A549 (cell line): Measurements from ENCODE around the gene P2RX3. TPM values are rescaled to one million over a fixed set of nuclear protein-coding genes. Genes with fewer than 3 reads are reported as not detected.

Source experiments
- ATAC-seq, 2 experiments: fragments of 200-7000 bp in 1 of 2; fragments of >200 bp in 1 of 2; cut with Nextera tagmentation in 1 of 2; cut with Tn5 transposase in 1 of 2; 3 replicates each; pipeline versions ENCODE4 v1.8.0 to v1.9.1; 2018 to 2020; ENCODE audit warnings: mild to moderate bottlenecking in 1 of 2, moderate library complexity in 1 of 2
- CTCF ChIA-PET: fragments of 300-600 bp; sonication (Branson Sonifier 250); formaldehyde crosslinking; extraction: SDS; loops from one replicate; lab custom pipeline; 2021; ENCODE audit warnings: antibody characterized with exemption, inconsistent platforms; lab: Yijun Ruan, JAX
- POLR2A ChIA-PET: fragments of 350-600 bp; formaldehyde crosslinking; extraction: SDS; loops from one replicate; lab custom pipeline; 2021; ENCODE audit warnings: antibody characterized with exemption, inconsistent platforms; lab: Yijun Ruan, JAX
- DNase-seq, 2 experiments: peaks; one replicate each; pipeline versions ENCODE4 v3.0.0 to v3.0.0-alpha.2; 2011 to 2016; ENCODE audit warnings: low read depth in 1 of 2, low spot score in 1 of 2
- FAIRE-seq: peaks from 2 replicates; lab custom pipeline; 2011; peaks lifted over from hg19 to GRCh38; lab: Jason Lieb, UNC
- H3K27ac ChIP-seq, 2 experiments: fragments of >200 bp; sonication (Bioruptor Twin); formaldehyde crosslinking; 3 replicates each; pipeline ENCODE4 v1.5.1; 2016 to 2017
- H3K4me1 ChIP-seq: fragments of >200 bp; sonication (Bioruptor Twin); formaldehyde crosslinking; 3 replicates; pipeline ENCODE4 v1.6.1; 2016
- H3K4me2 ChIP-seq: fragments of >200 bp; sonication (Bioruptor Twin); formaldehyde crosslinking; 3 replicates; pipeline ENCODE4 v1.6.1; 2016
- H3K4me3 ChIP-seq: fragments of >200 bp; sonication (Bioruptor Twin); formaldehyde crosslinking; 3 replicates; pipeline ENCODE4 v1.5.1; 2016
- H3K9me3 ChIP-seq: fragments of >200 bp; sonication (Bioruptor Twin); formaldehyde crosslinking; 3 replicates; pipeline ENCODE4 v1.6.1; 2016
- ATOH8 ChIP-seq: fragments of 250-450 bp; sonication (Bioruptor Pico); IDR thresholded peaks from 2 replicates; pipeline ENCODE4 v1.5.0; 2020; ENCODE audit warnings: low read depth, mild to moderate bottlenecking, moderate library complexity
- BHLHE40 ChIP-seq: IDR thresholded peaks from 2 replicates; pipeline ENCODE4 v1.6.1; 2012; ENCODE audit warnings: low read depth, low read length, inconsistent platforms
- CBX2 ChIP-seq: fragments of 200-600 bp; sonication (generic); IDR thresholded peaks from 2 replicates; pipeline ENCODE4 v1.6.1; 2016; ENCODE audit warnings: low read depth, mild to moderate bottlenecking, borderline replicate concordance
- CTCF ChIP-seq: fragments of >200 bp; sonication (Bioruptor Twin); formaldehyde crosslinking; IDR thresholded peaks from 3 replicates; pipeline ENCODE4 v1.5.1; 2016
- ELK1 ChIP-seq: fragments of 150-350 bp; IDR thresholded peaks from 2 replicates; pipeline ENCODE4 v1.6.1; 2014; ENCODE audit warnings: low read depth, mild to moderate bottlenecking, low read length
- EP300 ChIP-seq, 2 experiments: fragments of >200 bp; sonication (Bioruptor Twin); formaldehyde crosslinking; IDR thresholded peaks; 2 replicates in 1 of 2; 3 replicates in 1 of 2; pipeline ENCODE4 v1.6.1; 2016 to 2017
- FOSL2 ChIP-seq, 2 experiments: fragments of 450-650 bp in 1 of 2; fragments of >200 bp in 1 of 2; sonication (Bioruptor Twin) in 1 of 2; formaldehyde crosslinking; IDR thresholded peaks; 2 replicates each; pipeline versions ENCODE4 v1.5.0 to v1.6.1; 2016 to 2020; ENCODE audit warnings: mild to moderate bottlenecking in 1 of 2, moderate library complexity in 1 of 2
- FOXS1 ChIP-seq: fragments of 250-450 bp; sonication (Bioruptor Pico); IDR thresholded peaks from 2 replicates; pipeline ENCODE4 v1.5.0; 2020; ENCODE audit warnings: mild to moderate bottlenecking, moderate library complexity
- HDAC2 ChIP-seq: fragments of 200-600 bp; sonication (generic); IDR thresholded peaks from 2 replicates; pipeline ENCODE4 v1.6.1; 2016
- HES2 ChIP-seq: fragments of >200 bp; sonication (Bioruptor Twin); formaldehyde crosslinking; IDR thresholded peaks from 2 replicates; pipeline ENCODE4 v1.6.1; 2016
- HMGXB4 ChIP-seq: fragments of 250-450 bp; sonication (Bioruptor Pico); IDR thresholded peaks from 2 replicates; pipeline ENCODE4 v1.5.0; 2021; ENCODE audit warnings: mild to moderate bottlenecking, moderate library complexity, borderline replicate concordance
- HOXB13 ChIP-seq: fragments of 250-450 bp; sonication (Bioruptor Pico); IDR thresholded peaks from 2 replicates; pipeline ENCODE4 v1.5.0; 2020; ENCODE audit warnings: low read depth, mild to moderate bottlenecking, moderate library complexity
- HOXB5 ChIP-seq: fragments of 250-450 bp; sonication (Bioruptor Pico); IDR thresholded peaks from 2 replicates; pipeline ENCODE4 v1.5.0; 2020; ENCODE audit warnings: mild to moderate bottlenecking, moderate library complexity
- KDM1A ChIP-seq: fragments of 200-600 bp; sonication (generic); IDR thresholded peaks from 2 replicates; pipeline ENCODE4 v1.6.1; 2016; ENCODE audit warnings: low read depth, mild to moderate bottlenecking
- MAFK ChIP-seq: fragments of 450-650 bp; IDR thresholded peaks from 2 replicates; pipeline ENCODE4 v1.6.1; 2014; ENCODE audit not compliant: partially characterized antibody
- MAX ChIP-seq: IDR thresholded peaks from 2 replicates; pipeline ENCODE4 v1.6.1; 2012
- MAZ ChIP-seq: fragments of 150-350 bp; IDR thresholded peaks from 2 replicates; pipeline ENCODE4 v1.6.1; 2014; ENCODE audit warnings: antibody characterized with exemption, low read depth, low read length, borderline replicate concordance
- NFE2L2 ChIP-seq: fragments of 150-350 bp; conservative IDR thresholded peaks from 2 replicates; pipeline ENCODE4 v1.6.1; 2014; ENCODE audit warnings: low read length
- POLR2A ChIP-seq: IDR thresholded peaks from 2 replicates; pipeline ENCODE4 v1.6.1; 2012; ENCODE audit warnings: mild to moderate bottlenecking, low read length
- RCOR1 ChIP-seq: fragments of 150-350 bp; IDR thresholded peaks from 2 replicates; pipeline ENCODE4 v1.6.1; 2014; ENCODE audit warnings: antibody characterized with exemption, low read length, low read depth
- RNF2 ChIP-seq: fragments of 200-600 bp; sonication (generic); IDR thresholded peaks from 2 replicates; pipeline ENCODE4 v1.6.1; 2016; ENCODE audit warnings: low read depth, mild to moderate bottlenecking, antibody characterized with exemption, moderate library complexity, borderline replicate concordance
- WGBS: methylation state at CpG from one replicate; pipeline ENCODE4 v1.1.6; 2017; ENCODE audit errors: missing lambda C conversion rate; 5-methylcytosine and 5-hydroxymethylcytosine counted together
- polyA plus RNA-seq, 4 experiments: library from polyadenylated mRNA; depleted of rRNA in 3 of 4; stranded (reverse); fragments of >200 nt; fragmentation: RNase III in 1 of 4; extraction: RNeasy Plus Mini Kit Qiagen cat#74134 plus additional on column Dnase treatment in 1 of 4; gene quantifications; 2 replicates in 3 of 4; 3 replicates in 1 of 4; pipeline ENCODE4 v1.2.3, GENCODE V29; 2011 to 2017

Gene P2RX3
- polyA plus RNA-seq, 2 of the 4 experiments (the other 2 are of a cell fraction): 0.05 to 0.37 TPM

- peak overlapping the region; percentile 64 for H3K4me3 ChIP-seq
- peaks cover 37% of the 10 kb centered on the region for H3K4me1 ChIP-seq
- CTCF ChIA-PET: interaction anchor here (0.5 to 2.2 kb wide), 8 partner anchors 9 to 318 kb away, joined by 3 to 8 read pairs (median 5); partner anchors contain the start of gene SSRP1
- peak overlapping the region; percentile 91 to 99 for H3K27ac ChIP-seq
- no peaks in the 10 kb centered on the region for H3K9me3 ChIP-seq
- H3K4me2 ChIP-seq: peak overlapping the region; percentile 85
- FAIRE-seq: no peak
- DNase-seq: peak; percentile 37 to 55
- ATAC-seq: 0 out of 6 replicates have a peak, but pooled peaks of 1 of the 2 experiments have one; percentile 1
- WGBS: 26% methylated on average over 6 of the region's 6 CpGs
- POLR2A ChIA-PET: interaction anchor here (0.6 to 2.6 kb wide), 3 partner anchors 10 to 416 kb away, joined by 3 to 35 read pairs (median 17); partner anchors contain the start of genes SELENOH and SSRP1
- TF ChIP-seq RCOR1 (no peak), NFE2L2 (no peak), ATOH8 (CRISPR knock-in tag) (no peak), HOXB13 (CRISPR knock-in tag) (no peak), HDAC2 (no peak), ELK1 (no peak), CTCF (no peak), HES2 (no peak)
- TF ChIP-seq, all 56 proteins: peak for 0
Measured at GRCh38 chr11:57325735-57326048, 12.5 kb upstream of the P2RX3 start.

- FAIRE-seq (no peak), ATAC-seq (no peak), DNase-seq (no peak)
- TF ChIP-seq HES2 (no peak), KDM1A (no peak)
- Histone ChIP-seq H3K4me1 (peaks cover 24% of the 10 kb centered on the region), H3K27ac (no peak overlapping the region), H3K4me2 (no peak overlapping the region), H3K9me3 (no peaks in the 10 kb centered on the region), H3K4me3 (no peak overlapping the region)
- 95% methylated on average over 5 of the region's 5 CpGs for WGBS
- ChIA-PET CTCF (interaction anchor here (0.6 to 2.9 kb wide), 5 partner anchors 10 to 487 kb away, joined by 3 to 12 read pairs (median 4); partner anchors contain the start of gene P2RX3), POLR2A (no interaction called here)
Measured at GRCh38 chr11:57327721-57328120, 10.4 kb upstream of the P2RX3 start.

- no peak overlapping the region for H3K27ac ChIP-seq
- no peak for FAIRE-seq
- peaks cover 26% of the 10 kb centered on the region for H3K4me1 ChIP-seq
- WGBS: 97% methylated on average over 9 of the region's 9 CpGs
- H3K4me3 ChIP-seq: no peak overlapping the region
- no peak for ATAC-seq
- no peak for DNase-seq
- no peaks in the 10 kb centered on the region for H3K9me3 ChIP-seq
- TF ChIP-seq FOXS1 (no peak), FOSL2 (IDR thresholded peaks at IDR 0.05) (no peak), FOSL2 (CRISPR knock-in tag; IDR thresholded peaks at IDR 0.05) (0 out of 2 replicates have a peak, but pooled peaks have one; percentile 5)
- POLR2A ChIA-PET: interaction anchor here (1.1 kb wide), 1 partner anchor 19 kb away, joined by 4 read pairs; no protein-coding TSS in a partner anchor
- H3K4me2 ChIP-seq: no peak overlapping the region
- CTCF ChIA-PET: interaction anchor here (1.0 to 1.7 kb wide), 6 partner anchors 10 to 197 kb away, joined by 3 to 5 read pairs (median 3); no protein-coding TSS in a partner anchor
Measured at GRCh38 chr11:57330029-57330428, 8.1 kb upstream of the P2RX3 start.

GRCh38 chr11:57331720-57332119, 6.4 kb upstream of the P2RX3 start:
- DNase-seq (no peak), ATAC-seq (no peak), FAIRE-seq (no peak)
- H3K9me3 ChIP-seq: no peaks in the 10 kb centered on the region
- POLR2A ChIA-PET: no interaction called here
- H3K4me1 ChIP-seq: peaks cover 18% of the 10 kb centered on the region
- no peak overlapping the region for H3K4me2 ChIP-seq
- CTCF ChIA-PET: interaction anchor here (1.0 to 1.4 kb wide), 5 partner anchors 9 to 196 kb away, joined by 3 to 4 read pairs (median 3); no protein-coding TSS in a partner anchor
- no peak overlapping the region for H3K27ac ChIP-seq
- 93% methylated on average over 14 of the region's 14 CpGs for WGBS
- no peak overlapping the region for H3K4me3 ChIP-seq
- TF ChIP-seq CBX2 (no peak), BHLHE40 (no peak), RNF2 (no peak), MAZ (no peak), EP300 (IDR thresholded peaks at IDR 0.05) (no peak), MAFK (no peak), MAX (no peak), HOXB5 (CRISPR knock-in tag) (no peak), HMGXB4 (CRISPR knock-in tag) (no peak), ATOH8 (CRISPR knock-in tag) (no peak), RCOR1 (no peak), POLR2A (no peak)
